GM13976 (cell line): ENCODE results near the gene ANK2.

Source experiments
- DNase-seq: peaks from one replicate; pipeline ENCODE4 v3.0.0; 2012; ENCODE audit warnings: low spot score
- CTCF ChIP-seq: IDR thresholded peaks from 2 replicates; pipeline ENCODE4 v1.5.1; 2012; ENCODE audit warnings: borderline replicate concordance, mild to moderate bottlenecking; ENCODE audit not compliant: insufficient read depth; ENCODE audit errors: extremely low read depth, missing control alignments, control extremely low read depth
- in situ Hi-C: fragments of 300-500 bp; cut with MboI; formaldehyde crosslinking; loops from one replicate; pipeline ENCODE4 v1.12.0; 2022; ENCODE audit warnings: low sequenced_read_pairs, mixed read lengths, inconsistent platforms; ENCODE audit not compliant: unreplicated experiment

ANK2 gene

GRCh38 chr4:113094802-113095201 is 45.3 kb downstream of the ANK2 start:
- in situ Hi-C loops, result loop anchor here (10.0 kb wide), 1 partner anchor 150 kb away; no protein-coding TSS in a partner anchor
- DNase-seq, result peak; percentile 17
- TF ChIP-seq CTCF, result peak; percentile 63

GRCh38 chr4:113101669-113102068 is 52.2 kb downstream of the ANK2 start:
- no peak for DNase-seq
- no peak for TF ChIP-seq CTCF
- in situ Hi-C loops, result no loop called here

GRCh38 chr4:113103556-113103955 is 54.1 kb downstream of the ANK2 start:
- in situ Hi-C loops, result no loop called here
- DNase-seq, result no peak
- TF ChIP-seq CTCF, result no peak

- in situ Hi-C loops, result no loop called here
- DNase-seq, result peak; percentile 6
- TF ChIP-seq CTCF, result peak; percentile 11
Observed at GRCh38 chr4:113106108-113106507, 56.7 kb downstream of the ANK2 start.

- DNase-seq, result no peak
- TF ChIP-seq CTCF, result no peak
- in situ Hi-C loops, result no loop called here
Observed at GRCh38 chr4:113109106-113109718, 59.8 kb downstream of the ANK2 start.

- no peak for DNase-seq
- no peak for TF ChIP-seq CTCF
- in situ Hi-C loops, result no loop called here
Observed at GRCh38 chr4:113112338-113112978, 63.0 kb downstream of the ANK2 start.
